Cerebellar nuclear complex (tissue), 1 donor: ENCODE results near the gene DCTN2.

Source experiments
- DNase-seq, 2 experiments: peaks; one replicate each; lab custom pipeline; 2025; lab: John Stamatoyannopoulos, UW

DCTN2 gene

DNA sequence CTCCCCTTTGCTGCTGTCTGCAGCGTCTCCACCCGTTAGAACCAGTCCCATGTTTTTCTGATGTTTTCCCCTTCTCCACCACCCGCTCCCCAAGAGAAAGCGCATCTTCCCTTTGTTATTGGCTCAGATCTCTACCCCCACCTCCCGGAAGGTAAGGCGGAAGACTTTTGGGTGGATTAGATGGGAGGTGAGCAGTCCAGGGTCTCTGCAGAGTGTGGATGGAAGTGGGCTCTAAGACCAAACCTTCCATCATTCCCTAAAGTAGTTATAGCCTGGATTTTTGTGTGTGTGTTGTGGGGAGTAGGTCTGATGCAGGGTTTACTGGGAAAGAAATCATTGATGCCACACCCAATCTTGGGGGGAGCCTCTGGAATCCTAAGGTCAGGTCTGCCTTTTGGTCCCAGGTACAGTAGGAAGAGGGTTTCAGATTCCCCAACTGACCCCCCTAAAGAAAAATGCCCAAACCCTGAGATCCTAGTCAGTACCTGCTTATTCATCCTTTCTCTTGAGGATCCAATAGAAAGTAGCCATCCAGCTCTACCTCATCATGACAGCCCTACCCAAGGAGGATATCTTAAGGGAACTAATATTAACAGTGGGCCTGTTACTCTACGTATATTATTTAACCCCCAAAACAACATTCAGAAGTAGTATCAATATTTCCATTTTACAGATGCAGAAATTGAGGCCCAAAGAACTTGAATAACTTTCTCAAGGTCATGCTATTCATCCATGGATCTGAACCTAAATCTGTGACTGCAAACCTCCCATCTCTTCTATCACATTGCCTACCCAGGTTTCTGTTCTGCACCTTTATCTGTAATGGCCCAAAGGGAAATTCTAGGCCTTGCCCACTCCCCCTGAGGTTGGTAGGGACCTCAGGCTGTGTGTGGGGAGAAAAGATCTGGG is 3.9 kb upstream of the DCTN2 start:
- DNase-seq, result no peak

- peak in 1 of 2 experiments; percentile 26 for DNase-seq
These were observed 3.1 kb upstream of the DCTN2 start, which contains the start of gene KIF5A for GRCh38 chr12:57549909-57550640. KIF5A (plus strand) TSS chr12:57550044; CDS start chr12:57550272, 228 bp downstream.

- DNase-seq, result no peak
These were observed 2.4 kb upstream of the DCTN2 start for GRCh38 chr12:57549203-57549908.

DNA sequence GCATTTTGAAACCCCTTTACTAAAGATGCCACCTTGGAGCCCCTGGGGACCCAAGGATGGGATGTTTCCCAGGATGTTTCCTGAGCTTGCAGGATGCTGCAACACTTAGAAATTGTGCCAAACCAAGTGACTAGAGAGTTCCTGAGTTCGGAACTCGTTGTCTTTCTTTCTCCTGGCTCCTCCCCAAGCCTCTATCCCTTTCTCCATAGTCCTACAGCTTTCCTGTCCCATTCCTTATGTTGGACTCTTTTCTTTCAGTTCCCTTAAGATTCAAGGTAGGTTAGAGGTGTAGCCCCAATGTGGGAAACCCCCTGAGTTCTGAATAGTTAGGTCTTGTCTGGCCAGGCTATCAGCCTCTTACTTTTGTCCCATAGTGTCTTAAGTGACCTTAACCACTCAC is 1.5 kb upstream of the DCTN2 start:
- no peak for DNase-seq

- DNase-seq, result no peak
These were observed 972 bp upstream of the DCTN2 start for GRCh38 chr12:57548013-57548315.

DNA sequence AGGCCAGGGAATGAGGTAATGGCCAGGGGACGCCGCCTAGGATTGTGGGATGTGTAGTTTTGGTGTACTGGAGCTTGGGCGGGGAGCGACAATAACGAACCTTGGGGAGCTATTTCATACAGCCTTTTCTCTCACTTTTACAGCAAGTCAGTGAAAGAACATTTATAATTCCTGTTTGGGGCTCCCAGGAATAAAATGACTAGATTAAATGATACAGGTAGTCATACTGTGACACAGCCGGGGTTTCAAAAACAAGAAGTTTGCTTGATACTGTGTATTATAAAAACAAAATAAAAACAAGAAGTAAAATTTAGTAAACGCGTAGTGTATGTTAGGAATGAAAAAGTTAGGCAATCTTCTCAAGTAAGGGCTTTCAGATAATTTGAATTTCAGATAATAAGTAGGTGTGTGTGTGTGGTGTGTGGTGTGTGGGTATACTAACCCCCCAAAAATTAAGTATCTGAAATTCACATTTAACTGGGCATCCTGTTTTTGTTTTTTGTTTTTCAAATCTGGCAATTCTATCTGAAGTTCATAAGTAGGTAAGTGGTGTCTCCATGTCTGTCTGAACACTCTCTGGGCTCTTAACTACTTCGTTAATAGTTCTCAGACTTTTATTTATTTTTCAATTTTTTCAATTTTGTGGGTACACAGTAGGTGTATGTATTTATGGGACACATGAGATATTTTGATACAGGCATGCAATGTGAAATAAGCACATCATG is 458 bp upstream of the DCTN2 start:
- no peak for DNase-seq

GRCh38 chr12:57545809-57546437 is 1.1 kb downstream of the DCTN2 start:
- DNase-seq, result no peak

DNA sequence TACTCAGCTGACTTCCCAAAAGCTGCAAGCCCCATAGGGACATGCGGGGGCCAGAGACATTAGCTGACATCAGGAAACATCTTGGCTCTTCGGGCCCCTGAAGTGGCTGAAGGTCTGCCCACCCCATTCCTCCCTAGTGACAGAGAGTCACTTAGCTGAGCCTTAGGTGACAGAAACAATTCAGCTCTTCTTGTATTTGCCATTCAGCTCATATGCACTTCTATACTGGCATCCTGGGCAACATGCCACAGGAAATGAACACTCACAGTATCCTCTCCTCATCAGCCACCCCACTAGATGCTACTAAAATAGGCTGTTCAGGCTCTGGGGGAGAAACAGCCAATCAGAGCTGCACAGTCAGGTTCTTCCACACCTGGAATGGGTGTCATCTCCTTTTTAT is 3.4 kb downstream of the DCTN2 start:
- DNase-seq, result no peak

DNA sequence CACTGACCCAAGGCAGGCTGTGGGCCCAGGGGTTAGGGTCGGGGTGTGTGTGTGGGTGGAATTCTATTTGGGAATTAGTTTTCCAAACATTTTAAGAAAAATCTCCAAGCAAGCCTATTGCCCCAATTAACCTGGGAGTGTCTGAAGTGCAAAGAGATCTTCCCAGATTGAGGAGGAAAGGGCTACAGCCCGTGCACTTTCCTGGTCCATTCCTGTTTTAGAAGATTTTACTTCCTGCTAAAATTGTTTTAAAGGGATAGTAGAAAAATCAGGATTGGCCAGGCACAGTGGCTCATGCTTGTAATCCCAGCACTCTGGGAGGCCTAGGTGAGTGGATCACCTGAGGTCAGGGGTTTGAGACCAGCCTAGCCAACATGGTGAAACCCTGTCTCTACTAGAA is 5.3 kb downstream of the DCTN2 start:
- DNase-seq, result no peak

DNA sequence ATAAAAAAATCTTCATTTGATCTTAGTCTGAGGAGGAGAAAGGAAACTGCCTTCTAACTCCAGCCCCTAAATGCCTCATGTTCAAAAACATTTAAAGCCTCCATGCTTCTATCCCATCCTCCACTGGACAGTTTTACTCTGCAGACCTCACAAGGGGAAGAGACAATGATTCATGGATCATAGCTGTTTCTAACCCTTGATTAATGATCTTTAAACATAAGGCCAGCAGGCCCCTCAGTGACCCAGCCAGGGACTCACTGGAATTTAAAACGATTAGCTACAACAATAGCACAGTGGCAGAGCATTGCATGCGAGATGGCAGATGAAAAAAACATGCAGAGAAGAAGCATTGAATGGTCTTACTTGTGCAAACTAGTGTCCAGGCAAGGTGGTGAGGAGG is 6.0 kb downstream of the DCTN2 start:
- no peak for DNase-seq

DNA sequence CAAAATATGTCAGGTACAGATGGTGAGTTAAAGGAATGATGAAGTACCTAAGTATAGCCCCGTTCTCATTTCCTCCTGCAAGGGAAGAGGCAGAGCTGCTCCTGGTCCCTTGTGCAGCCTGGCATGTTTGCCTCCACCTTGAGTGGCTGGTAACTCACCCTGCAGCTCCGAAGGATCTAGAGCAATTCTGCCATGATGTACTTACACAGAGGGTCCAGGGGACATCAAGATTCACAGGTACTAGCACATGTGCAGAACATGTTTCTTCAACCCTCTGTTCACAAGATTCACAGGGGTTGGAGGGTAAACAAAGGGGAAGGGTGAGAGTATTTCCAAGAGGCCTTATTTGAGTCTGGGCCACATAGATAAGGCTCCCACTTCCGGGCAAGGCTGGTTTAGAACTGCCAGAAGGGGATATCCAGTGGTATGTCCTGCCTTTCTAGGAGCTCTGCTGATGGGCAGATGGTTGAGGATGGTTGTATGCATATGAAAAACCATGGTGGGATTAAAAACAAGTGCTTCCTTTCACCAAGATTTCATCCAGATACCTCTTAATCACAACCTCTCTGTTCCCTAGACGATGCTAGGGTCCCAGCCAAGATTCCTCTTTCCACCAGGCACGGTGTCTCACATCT is 7.7 kb downstream of the DCTN2 start:
- no peak for DNase-seq

- no peak for DNase-seq
These were observed 10.4 kb downstream of the DCTN2 start for GRCh38 chr12:57536597-57536942.

GRCh38 chr12:57535764-57536596 is 11.0 kb downstream of the DCTN2 start:
- no peak for DNase-seq

- DNase-seq, result no peak
These were observed 11.9 kb downstream of the DCTN2 start for GRCh38 chr12:57534991-57535543.

- DNase-seq, result no peak
These were observed 12.7 kb downstream of the DCTN2 start for GRCh38 chr12:57534250-57534649.

DNA sequence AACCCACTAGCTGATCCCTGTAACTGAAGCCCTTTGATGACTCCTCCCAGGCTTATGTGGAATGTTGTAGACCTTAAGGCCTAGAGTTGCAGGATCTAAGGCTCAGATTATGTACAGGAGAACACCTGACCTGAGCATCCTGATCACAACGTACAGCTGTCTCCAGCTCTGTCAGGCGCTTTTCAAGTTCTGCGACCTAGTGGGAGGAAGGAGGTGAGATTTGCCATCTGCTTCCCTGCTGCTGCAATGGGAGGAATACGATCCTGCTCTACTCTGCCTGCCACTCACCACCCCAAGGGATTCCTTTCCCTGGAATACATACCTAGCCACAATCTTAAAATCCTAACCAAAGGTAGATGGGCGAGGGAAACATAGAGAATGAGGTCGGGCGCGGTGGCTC is 13.9 kb downstream of the DCTN2 start:
- DNase-seq, result no peak

DNA sequence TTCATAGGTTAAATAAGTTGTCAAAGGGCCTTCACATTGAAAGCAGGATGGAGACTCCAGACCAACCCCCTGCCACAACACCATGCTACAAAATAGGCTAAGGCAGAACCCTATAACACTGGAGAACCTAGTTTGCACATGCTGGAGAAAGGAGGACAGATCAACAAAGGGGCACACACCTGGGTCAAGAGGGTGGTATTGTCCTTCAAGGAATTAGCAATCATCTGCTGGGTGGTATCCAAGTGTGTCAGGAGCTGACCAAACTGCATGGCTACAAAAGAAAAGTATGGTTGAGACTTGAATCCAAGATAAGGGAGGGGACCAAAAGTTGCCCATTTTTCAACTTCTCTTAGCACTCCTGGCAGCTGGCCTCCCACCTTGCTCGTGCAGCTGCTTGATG is 15.2 kb downstream of the DCTN2 start:
- no peak for DNase-seq

DNA sequence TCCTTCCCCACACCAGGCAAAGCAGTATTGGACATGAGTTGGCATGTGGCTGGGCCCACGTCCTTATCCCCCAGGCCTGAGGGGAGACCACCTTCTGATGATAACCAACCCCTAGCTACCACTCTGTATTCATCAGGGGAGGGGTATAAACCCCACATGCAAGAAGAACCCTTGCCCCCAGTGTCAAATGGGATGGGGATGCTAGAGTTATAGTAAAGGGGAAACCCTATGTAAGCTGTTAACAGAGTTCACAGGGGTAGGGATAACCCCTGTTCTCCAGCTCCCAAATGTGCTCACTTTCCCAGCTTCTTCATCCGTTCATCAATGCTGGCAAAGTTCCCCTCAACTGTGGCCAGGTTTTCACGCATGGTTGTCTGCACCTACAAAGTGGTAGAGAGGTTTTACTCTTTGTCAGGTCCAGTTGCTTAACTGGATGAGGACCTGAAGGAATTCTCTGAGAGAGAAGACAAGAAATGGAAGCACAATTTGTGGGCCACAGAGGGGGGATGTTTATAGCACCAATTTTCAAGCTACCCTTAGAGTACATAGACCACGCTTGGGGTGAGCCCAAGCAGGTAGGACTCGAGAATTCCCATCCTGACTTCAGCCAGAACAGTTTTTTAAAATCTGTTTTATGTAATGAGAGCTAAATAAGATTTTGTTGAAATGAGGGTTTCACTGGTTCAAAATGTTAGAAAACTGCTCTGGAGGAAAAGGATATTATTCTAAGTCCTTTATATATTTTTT is 16.4 kb downstream of the DCTN2 start:
- DNase-seq, result no peak

DNA sequence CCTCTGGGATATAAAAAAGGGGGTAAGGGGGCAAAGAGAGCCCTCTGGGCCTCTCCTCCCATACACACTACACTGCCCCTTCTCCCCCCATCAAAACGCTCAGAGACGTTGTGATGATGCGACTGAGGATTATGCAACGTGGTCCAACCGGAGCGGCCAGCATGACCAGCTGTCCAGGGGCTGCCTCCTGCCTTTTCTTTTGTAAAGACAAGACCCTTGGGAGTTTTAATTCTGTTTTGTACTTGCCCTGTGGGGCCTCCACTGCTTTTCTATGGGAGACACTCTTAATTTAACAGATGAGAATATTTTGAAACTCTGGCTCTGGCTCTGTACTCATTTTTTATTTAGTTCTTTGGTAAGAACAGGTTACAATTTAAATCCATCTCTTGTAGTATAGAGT is 17.2 kb downstream of the DCTN2 start:
- no peak for DNase-seq
